ENCODE data around the gene CACNA2D2.

CACNA2D2 gene

DNA sequence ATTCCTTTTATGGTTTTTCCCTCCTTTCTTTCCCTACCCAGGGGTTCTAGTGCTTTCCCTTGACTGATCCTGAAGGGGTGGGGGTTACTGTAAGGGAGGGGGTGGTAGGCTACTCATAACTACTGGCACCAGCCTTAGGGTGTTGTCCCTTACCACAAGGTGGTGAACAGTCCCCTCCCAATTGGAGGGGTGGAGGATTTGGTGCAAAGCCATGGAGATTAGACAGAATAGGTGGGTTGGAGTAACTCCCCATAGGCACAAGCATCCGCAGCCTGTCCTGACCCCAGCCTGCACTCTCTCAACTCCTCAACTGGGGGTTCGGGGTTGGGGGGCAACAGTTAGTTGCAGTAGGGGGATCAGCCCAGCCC is 178.3 kb downstream of the CACNA2D2 start:
- H3K4me3 ChIP-seq (replicated peaks; ENCODE audit: insufficient read depth, low read length): no peak overlapping the region
- peak overlapping the region; percentile 50 for H3K27ac ChIP-seq (replicated peaks)
- DNase-seq (ENCODE audit: low read depth in 1 of 2, low spot score in 1 of 2): no peak
- H3K27me3 ChIP-seq (ENCODE audit: insufficient read depth, poor library complexity, severe bottlenecking): no peaks in the 10 kb centered on the region
- TF ChIP-seq, protein P1, sequence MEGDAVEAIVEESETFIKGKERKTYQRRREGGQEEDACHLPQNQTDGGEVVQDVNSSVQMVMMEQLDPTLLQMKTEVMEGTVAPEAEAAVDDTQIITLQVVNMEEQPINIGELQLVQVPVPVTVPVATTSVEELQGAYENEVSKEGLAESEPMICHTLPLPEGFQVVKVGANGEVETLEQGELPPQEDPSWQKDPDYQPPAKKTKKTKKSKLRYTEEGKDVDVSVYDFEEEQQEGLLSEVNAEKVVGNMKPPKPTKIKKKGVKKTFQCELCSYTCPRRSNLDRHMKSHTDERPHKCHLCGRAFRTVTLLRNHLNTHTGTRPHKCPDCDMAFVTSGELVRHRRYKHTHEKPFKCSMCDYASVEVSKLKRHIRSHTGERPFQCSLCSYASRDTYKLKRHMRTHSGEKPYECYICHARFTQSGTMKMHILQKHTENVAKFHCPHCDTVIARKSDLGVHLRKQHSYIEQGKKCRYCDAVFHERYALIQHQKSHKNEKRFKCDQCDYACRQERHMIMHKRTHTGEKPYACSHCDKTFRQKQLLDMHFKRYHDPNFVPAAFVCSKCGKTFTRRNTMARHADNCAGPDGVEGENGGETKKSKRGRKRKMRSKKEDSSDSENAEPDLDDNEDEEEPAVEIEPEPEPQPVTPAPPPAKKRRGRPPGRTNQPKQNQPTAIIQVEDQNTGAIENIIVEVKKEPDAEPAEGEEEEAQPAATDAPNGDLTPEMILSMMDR (IDR thresholded peaks at IDR 0.05; ENCODE audit: insufficient read depth, low read length): no peak
- TF ChIP-seq SPI1 (IDR thresholded peaks at IDR 0.05; ENCODE audit: borderline replicate concordance, low read depth) (no peak), GABPA (IDR thresholded peaks at IDR 0.05; ENCODE audit: low read depth) (no peak), POLR2AphosphoS5 (IDR thresholded peaks at IDR 0.05; ENCODE audit: low read depth) (no peak)
- TF ChIP-seq, protein P2, sequence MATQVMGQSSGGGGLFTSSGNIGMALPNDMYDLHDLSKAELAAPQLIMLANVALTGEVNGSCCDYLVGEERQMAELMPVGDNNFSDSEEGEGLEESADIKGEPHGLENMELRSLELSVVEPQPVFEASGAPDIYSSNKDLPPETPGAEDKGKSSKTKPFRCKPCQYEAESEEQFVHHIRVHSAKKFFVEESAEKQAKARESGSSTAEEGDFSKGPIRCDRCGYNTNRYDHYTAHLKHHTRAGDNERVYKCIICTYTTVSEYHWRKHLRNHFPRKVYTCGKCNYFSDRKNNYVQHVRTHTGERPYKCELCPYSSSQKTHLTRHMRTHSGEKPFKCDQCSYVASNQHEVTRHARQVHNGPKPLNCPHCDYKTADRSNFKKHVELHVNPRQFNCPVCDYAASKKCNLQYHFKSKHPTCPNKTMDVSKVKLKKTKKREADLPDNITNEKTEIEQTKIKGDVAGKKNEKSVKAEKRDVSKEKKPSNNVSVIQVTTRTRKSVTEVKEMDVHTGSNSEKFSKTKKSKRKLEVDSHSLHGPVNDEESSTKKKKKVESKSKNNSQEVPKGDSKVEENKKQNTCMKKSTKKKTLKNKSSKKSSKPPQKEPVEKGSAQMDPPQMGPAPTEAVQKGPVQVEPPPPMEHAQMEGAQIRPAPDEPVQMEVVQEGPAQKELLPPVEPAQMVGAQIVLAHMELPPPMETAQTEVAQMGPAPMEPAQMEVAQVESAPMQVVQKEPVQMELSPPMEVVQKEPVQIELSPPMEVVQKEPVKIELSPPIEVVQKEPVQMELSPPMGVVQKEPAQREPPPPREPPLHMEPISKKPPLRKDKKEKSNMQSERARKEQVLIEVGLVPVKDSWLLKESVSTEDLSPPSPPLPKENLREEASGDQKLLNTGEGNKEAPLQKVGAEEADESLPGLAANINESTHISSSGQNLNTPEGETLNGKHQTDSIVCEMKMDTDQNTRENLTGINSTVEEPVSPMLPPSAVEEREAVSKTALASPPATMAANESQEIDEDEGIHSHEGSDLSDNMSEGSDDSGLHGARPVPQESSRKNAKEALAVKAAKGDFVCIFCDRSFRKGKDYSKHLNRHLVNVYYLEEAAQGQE (IDR thresholded peaks at IDR 0.05; ENCODE audit: insufficient replicate concordance, low read depth): no peak

DNA sequence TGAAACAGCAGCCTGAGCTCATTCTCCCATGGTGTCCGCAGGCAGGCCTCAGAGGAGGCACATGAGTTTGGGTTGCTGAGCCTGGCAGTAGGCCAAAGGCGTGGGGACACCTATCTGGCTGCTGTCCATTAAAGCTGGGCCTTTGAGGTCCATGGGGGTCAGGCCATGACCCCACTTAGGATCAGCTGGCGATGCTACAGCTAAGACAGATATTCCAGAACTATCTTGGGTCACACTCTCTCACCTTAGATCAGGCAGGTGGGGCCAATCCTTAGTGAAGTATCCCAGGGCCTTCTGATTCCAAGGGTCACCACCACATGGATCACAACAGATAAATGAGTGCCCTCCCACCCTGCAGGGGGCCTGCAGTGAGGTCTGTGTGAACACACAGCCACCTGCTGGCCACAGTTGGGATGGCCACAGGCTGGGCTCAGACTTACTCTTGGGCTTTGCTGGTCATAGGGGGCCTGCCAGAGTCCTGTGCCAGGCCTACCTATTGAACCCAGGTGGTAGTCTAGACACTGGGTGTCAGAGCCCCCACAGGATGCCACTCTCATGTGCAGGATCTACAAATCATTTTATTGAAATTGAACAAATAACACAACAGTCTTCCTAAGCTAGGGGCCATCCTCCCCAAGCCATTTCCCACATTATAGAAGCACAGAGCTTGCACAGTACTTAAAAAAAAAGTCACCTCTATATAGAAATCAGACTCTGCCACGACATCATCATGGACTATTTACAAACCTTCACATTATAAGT is 178.9 kb downstream of the CACNA2D2 start:
- no peak overlapping the region for H3K4me3 ChIP-seq (replicated peaks; ENCODE audit: insufficient read depth, low read length)
- peak in 1 of 2 experiments; percentile 68 for DNase-seq (ENCODE audit: low read depth in 1 of 2, low spot score in 1 of 2)
- no peaks in the 10 kb centered on the region for H3K27me3 ChIP-seq (ENCODE audit: insufficient read depth, poor library complexity, severe bottlenecking)
- H3K27ac ChIP-seq (replicated peaks): peak overlapping the region; percentile 100
- TF ChIP-seq POLR2AphosphoS5 (IDR thresholded peaks at IDR 0.05; ENCODE audit: low read depth): no peak
- TF ChIP-seq, protein P2 (IDR thresholded peaks at IDR 0.05; ENCODE audit: insufficient replicate concordance, low read depth): no peak
- TF ChIP-seq, protein P1 (IDR thresholded peaks at IDR 0.05; ENCODE audit: insufficient read depth, low read length): peak; percentile 89

DNA sequence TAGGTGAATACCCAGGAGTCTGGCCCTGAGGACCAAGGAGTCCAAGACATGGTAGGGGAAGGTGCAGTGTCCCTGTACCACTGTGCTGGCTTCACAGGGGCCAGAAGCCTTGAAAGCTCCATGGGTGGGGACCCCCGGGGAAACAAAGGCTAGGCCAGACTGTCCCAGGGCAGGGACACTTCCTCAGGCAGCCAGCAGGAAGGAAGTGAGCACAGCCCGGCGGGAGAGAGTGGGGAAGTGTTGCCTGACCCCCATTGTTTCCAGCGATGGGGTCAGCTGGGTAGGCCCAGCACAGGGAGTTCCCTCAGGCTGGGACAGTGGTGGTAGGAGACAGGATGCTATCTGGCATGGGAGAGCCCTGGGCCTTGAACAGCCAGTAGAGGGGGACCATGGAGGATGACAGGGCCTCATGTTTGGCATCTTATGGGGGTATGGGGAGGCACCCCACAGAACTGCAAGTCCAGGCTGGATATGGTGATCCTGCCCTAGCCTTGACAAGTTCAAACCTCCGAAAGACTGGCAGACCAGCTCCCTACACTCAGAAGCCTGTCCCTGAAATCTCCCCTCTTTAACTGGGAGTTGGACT is 179.7 kb downstream of the CACNA2D2 start:
- peak overlapping the region; percentile 100 for H3K27ac ChIP-seq (replicated peaks)
- TF ChIP-seq, protein P2 (IDR thresholded peaks at IDR 0.05; ENCODE audit: insufficient replicate concordance, low read depth): no peak
- 0 out of 2 replicates have a peak, but pooled peaks have one; percentile 6 for TF ChIP-seq POLR2AphosphoS5 (IDR thresholded peaks at IDR 0.05; ENCODE audit: low read depth)
- TF ChIP-seq SPI1 (IDR thresholded peaks at IDR 0.05; ENCODE audit: borderline replicate concordance, low read depth): peak; percentile 39; the same call in 1 of the 2 replicates
- H3K27me3 ChIP-seq (ENCODE audit: insufficient read depth, poor library complexity, severe bottlenecking): no peaks in the 10 kb centered on the region
- DNase-seq (ENCODE audit: low read depth in 1 of 2, low spot score in 1 of 2): no peak
- H3K4me3 ChIP-seq (replicated peaks; ENCODE audit: insufficient read depth, low read length): no peak overlapping the region
